GM18498 (cell line): ENCODE measurements around the gene IVD.

Experiments
- ATAC-seq: cut with Tn5 transposase; IDR thresholded peaks from one replicate; pipeline ENCODE4 v1.9.1; 2021; ENCODE audit warnings: mild to moderate bottlenecking, moderate library complexity; ENCODE audit not compliant: unreplicated experiment

Gene IVD

GRCh38 chr15:40405501-40406381 lies at the start of gene IVD:
Gene IVD (plus strand): TSS chr15:40405795. CDS start chr15:40405828, 33 bp downstream.
- peak; percentile 94 for ATAC-seq

- no peak for ATAC-seq
Measured at GRCh38 chr15:40355976-40356585, 49.5 kb upstream of the IVD start.

- no peak for ATAC-seq
Measured at GRCh38 chr15:40357246-40357645, 48.3 kb upstream of the IVD start.

GRCh38 chr15:40357723-40358470 lies 47.7 kb upstream of the IVD start, which contains the start of gene DISP2:
Gene DISP2 (plus strand): TSS chr15:40358219. CDS start chr15:40358322, 103 bp downstream.
- peak; percentile 75 for ATAC-seq

- ATAC-seq: peak; percentile 18
Measured at GRCh38 chr15:40358471-40359353, 46.9 kb upstream of the IVD start.

- no peak for ATAC-seq
Measured at GRCh38 chr15:40360015-40360414, 45.6 kb upstream of the IVD start.

- ATAC-seq: no peak
Measured at GRCh38 chr15:40361640-40362039, 44.0 kb upstream of the IVD start.

GRCh38 chr15:40363611-40364010 lies 42.0 kb upstream of the IVD start:
- no peak for ATAC-seq

- no peak for ATAC-seq
Measured at GRCh38 chr15:40364251-40364650, 41.3 kb upstream of the IVD start.

GRCh38 chr15:40365016-40365415 lies 40.6 kb upstream of the IVD start:
- ATAC-seq: no peak

GRCh38 chr15:40365624-40366456 lies 39.8 kb upstream of the IVD start:
- no peak for ATAC-seq

- ATAC-seq: no peak
Measured at GRCh38 chr15:40366457-40367370, 38.9 kb upstream of the IVD start.

- no peak for ATAC-seq
Measured at GRCh38 chr15:40367371-40367685, 38.3 kb upstream of the IVD start.

GRCh38 chr15:40367686-40368611 lies 37.6 kb upstream of the IVD start:
- ATAC-seq: peak; percentile 85

GRCh38 chr15:40368719-40369473 lies 36.7 kb upstream of the IVD start:
- no peak for ATAC-seq

- ATAC-seq: no peak
Measured at GRCh38 chr15:40369474-40369869, 36.1 kb upstream of the IVD start.

- ATAC-seq: no peak
Measured at GRCh38 chr15:40369971-40370370, 35.6 kb upstream of the IVD start.
